ENCODE results near the gene VWA3B. TPM values are rescaled to one million over a fixed set of nuclear protein-coding genes. Genes with fewer than 3 reads are reported as not detected.

Gene VWA3B
- polyA plus RNA-seq, 1 experiment, result not detected

GRCh38 chr2:98070081-98070480, 16.9 kb upstream of the VWA3B start:
- no peak for DNase-seq (ENCODE audit: low read depth, low spot score)
- no peak overlapping the region for H3K4me3 ChIP-seq (ENCODE audit: low read depth, low read length)
- H3K27me3 ChIP-seq (ENCODE audit: control insufficient read depth, insufficient read depth, low read length), result peaks cover 10% of the 10 kb centered on the region
- ChIA-PET POLR2A (no interaction called here), CTCF (no interaction called here)
- no peak for TF ChIP-seq CTCF (IDR thresholded peaks at IDR 0.05; ENCODE audit: low read depth, low read length)
- H3K27ac ChIP-seq (ENCODE audit: low read depth, low read length), result no peak overlapping the region
- no peaks in the 10 kb centered on the region for H3K9me3 ChIP-seq (ENCODE audit: control insufficient read depth, insufficient read depth, low read length)

GRCh38 chr2:98072442-98072841, 14.5 kb upstream of the VWA3B start:
- POLR2A ChIA-PET, result no interaction called here
- CTCF ChIA-PET, result no interaction called here

GRCh38 chr2:98078701-98079100, 8.3 kb upstream of the VWA3B start:
- H3K27ac ChIP-seq (ENCODE audit: low read depth, low read length), result no peak overlapping the region
- no peak for TF ChIP-seq CTCF (IDR thresholded peaks at IDR 0.05; ENCODE audit: low read depth, low read length)
- H3K27me3 ChIP-seq (ENCODE audit: control insufficient read depth, insufficient read depth, low read length), result peaks cover 2% of the 10 kb centered on the region
- H3K9me3 ChIP-seq (ENCODE audit: control insufficient read depth, insufficient read depth, low read length), result no peaks in the 10 kb centered on the region
- ChIA-PET POLR2A (no interaction called here), CTCF (no interaction called here)
- no peak overlapping the region for H3K4me3 ChIP-seq (ENCODE audit: low read depth, low read length)
- DNase-seq (ENCODE audit: low read depth, low spot score), result no peak

More at GRCh38 chr2:98072442-98072841, 14.5 kb upstream of the VWA3B start:
- Histone ChIP-seq H3K27ac (ENCODE audit: low read depth, low read length) (no peak overlapping the region), H3K9me3 (ENCODE audit: control insufficient read depth, insufficient read depth, low read length) (no peaks in the 10 kb centered on the region), H3K27me3 (ENCODE audit: control insufficient read depth, insufficient read depth, low read length) (peaks cover 10% of the 10 kb centered on the region), H3K4me3 (ENCODE audit: low read depth, low read length) (no peak overlapping the region)
- no peak for TF ChIP-seq CTCF (IDR thresholded peaks at IDR 0.05; ENCODE audit: low read depth, low read length)
- DNase-seq (ENCODE audit: low read depth, low spot score), result no peak

- H3K27ac ChIP-seq (ENCODE audit: low read depth, low read length), result no peak overlapping the region
- H3K9me3 ChIP-seq (ENCODE audit: control insufficient read depth, insufficient read depth, low read length), result no peaks in the 10 kb centered on the region; the same call in 1 of the 2 replicates
- ChIA-PET CTCF (no interaction called here), POLR2A (no interaction called here)
- H3K4me3 ChIP-seq (ENCODE audit: low read depth, low read length), result no peak overlapping the region
- peaks cover 27% of the 10 kb centered on the region for H3K27me3 ChIP-seq (ENCODE audit: control insufficient read depth, insufficient read depth, low read length)
- no peak for DNase-seq (ENCODE audit: low read depth, low spot score)
- no peak for TF ChIP-seq CTCF (IDR thresholded peaks at IDR 0.05; ENCODE audit: low read depth, low read length)
Observed at GRCh38 chr2:98084151-98084868, 2.7 kb upstream of the VWA3B start.

GRCh38 chr2:98084869-98085238, 2.1 kb upstream of the VWA3B start:
- POLR2A ChIA-PET, result no interaction called here
- Histone ChIP-seq H3K27ac (ENCODE audit: low read depth, low read length) (no peak overlapping the region), H3K4me3 (ENCODE audit: low read depth, low read length) (no peak overlapping the region), H3K9me3 (ENCODE audit: control insufficient read depth, insufficient read depth, low read length) (no peaks in the 10 kb centered on the region; the same call in 1 of the 2 replicates), H3K27me3 (ENCODE audit: control insufficient read depth, insufficient read depth, low read length) (peaks cover 27% of the 10 kb centered on the region)
- TF ChIP-seq CTCF (IDR thresholded peaks at IDR 0.05; ENCODE audit: low read depth, low read length), result no peak
- DNase-seq (ENCODE audit: low read depth, low spot score), result no peak
- CTCF ChIA-PET, result no interaction called here

Measured in AG04450 (cell line).